HCT116 (cell line): Measurements from ENCODE around the gene ZFP92.

Experiments used
- CTCF ChIP-seq, 3 experiments: fragments of 200-600 bp in 1 of 3; sonication (generic) in 1 of 3; IDR thresholded peaks in 2 of 3; conservative IDR thresholded peaks in 1 of 3; 2 replicates each; pipeline ENCODE4 v1.5.1; 2012 to 2017; ENCODE audit warnings: low read depth in 2 of 3, low read length in 2 of 3, antibody characterized with exemption in 1 of 3, borderline replicate concordance in 1 of 3, control low read depth in 1 of 3, mild to moderate bottlenecking in 1 of 3, mixed read lengths in 1 of 3, mixed run types in 1 of 3, moderate library complexity in 1 of 3; ENCODE audit not compliant: insufficient read depth in 1 of 3
- EZH2 ChIP-seq: fragments of 200-600 bp; sonication (generic); IDR thresholded peaks from 2 replicates; pipeline ENCODE4 v1.6.1; 2017; ENCODE audit warnings: antibody characterized with exemption, mixed run types
- POLR2A ChIP-seq: IDR thresholded peaks from 2 replicates; pipeline ENCODE4 v1.7.0; 2011; ENCODE audit warnings: borderline replicate concordance; ENCODE audit not compliant: insufficient read depth, insufficient read length; ENCODE audit errors: extremely low read depth
- SRF ChIP-seq: IDR thresholded peaks from 2 replicates; pipeline ENCODE4 v1.6.1; 2012; ENCODE audit warnings: low read depth
- YY1 ChIP-seq: IDR thresholded peaks from 2 replicates; pipeline ENCODE4 v1.6.1; 2011; ENCODE audit warnings: low read length, low read depth, moderate library complexity, mild to moderate bottlenecking; ENCODE audit not compliant: insufficient replicate concordance; ENCODE audit errors: extremely low read depth
- TF ChIP-seq, protein P1 (sequence below): IDR thresholded peaks from 2 replicates; pipeline ENCODE4 v1.6.1; 2011; ENCODE audit warnings: mild to moderate bottlenecking, low read length, moderate library complexity; ENCODE audit not compliant: insufficient replicate concordance; ENCODE audit errors: extremely low read depth
- TF ChIP-seq, protein P2 (sequence below): IDR thresholded peaks from 2 replicates; pipeline ENCODE4 v1.6.1; 2012; ENCODE audit warnings: low read depth

- TF ChIP-seq CTCF (IDR thresholded peaks at IDR 0.05 in 2 of 3, conservative IDR thresholded peaks at IDR 0.05 in 1 of 3; ENCODE audit: borderline replicate concordance in 1 of 3, insufficient read depth in 1 of 3, low read depth in 2 of 3, low read length in 2 of 3) (no peak), EZH2 (no peak), YY1 (no peak), POLR2A (no peak), SRF (no peak)
- TF ChIP-seq, protein P1, sequence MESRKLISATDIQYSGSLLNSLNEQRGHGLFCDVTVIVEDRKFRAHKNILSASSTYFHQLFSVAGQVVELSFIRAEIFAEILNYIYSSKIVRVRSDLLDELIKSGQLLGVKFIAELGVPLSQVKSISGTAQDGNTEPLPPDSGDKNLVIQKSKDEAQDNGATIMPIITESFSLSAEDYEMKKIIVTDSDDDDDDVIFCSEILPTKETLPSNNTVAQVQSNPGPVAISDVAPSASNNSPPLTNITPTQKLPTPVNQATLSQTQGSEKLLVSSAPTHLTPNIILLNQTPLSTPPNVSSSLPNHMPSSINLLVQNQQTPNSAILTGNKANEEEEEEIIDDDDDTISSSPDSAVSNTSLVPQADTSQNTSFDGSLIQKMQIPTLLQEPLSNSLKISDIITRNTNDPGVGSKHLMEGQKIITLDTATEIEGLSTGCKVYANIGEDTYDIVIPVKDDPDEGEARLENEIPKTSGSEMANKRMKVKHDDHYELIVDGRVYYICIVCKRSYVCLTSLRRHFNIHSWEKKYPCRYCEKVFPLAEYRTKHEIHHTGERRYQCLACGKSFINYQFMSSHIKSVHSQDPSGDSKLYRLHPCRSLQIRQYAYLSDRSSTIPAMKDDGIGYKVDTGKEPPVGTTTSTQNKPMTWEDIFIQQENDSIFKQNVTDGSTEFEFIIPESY, result no peak
- TF ChIP-seq, protein P2, sequence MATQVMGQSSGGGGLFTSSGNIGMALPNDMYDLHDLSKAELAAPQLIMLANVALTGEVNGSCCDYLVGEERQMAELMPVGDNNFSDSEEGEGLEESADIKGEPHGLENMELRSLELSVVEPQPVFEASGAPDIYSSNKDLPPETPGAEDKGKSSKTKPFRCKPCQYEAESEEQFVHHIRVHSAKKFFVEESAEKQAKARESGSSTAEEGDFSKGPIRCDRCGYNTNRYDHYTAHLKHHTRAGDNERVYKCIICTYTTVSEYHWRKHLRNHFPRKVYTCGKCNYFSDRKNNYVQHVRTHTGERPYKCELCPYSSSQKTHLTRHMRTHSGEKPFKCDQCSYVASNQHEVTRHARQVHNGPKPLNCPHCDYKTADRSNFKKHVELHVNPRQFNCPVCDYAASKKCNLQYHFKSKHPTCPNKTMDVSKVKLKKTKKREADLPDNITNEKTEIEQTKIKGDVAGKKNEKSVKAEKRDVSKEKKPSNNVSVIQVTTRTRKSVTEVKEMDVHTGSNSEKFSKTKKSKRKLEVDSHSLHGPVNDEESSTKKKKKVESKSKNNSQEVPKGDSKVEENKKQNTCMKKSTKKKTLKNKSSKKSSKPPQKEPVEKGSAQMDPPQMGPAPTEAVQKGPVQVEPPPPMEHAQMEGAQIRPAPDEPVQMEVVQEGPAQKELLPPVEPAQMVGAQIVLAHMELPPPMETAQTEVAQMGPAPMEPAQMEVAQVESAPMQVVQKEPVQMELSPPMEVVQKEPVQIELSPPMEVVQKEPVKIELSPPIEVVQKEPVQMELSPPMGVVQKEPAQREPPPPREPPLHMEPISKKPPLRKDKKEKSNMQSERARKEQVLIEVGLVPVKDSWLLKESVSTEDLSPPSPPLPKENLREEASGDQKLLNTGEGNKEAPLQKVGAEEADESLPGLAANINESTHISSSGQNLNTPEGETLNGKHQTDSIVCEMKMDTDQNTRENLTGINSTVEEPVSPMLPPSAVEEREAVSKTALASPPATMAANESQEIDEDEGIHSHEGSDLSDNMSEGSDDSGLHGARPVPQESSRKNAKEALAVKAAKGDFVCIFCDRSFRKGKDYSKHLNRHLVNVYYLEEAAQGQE, result no peak
These were observed 22.6 kb downstream of the ZFP92 start for GRCh38 chrX:153433781-153434285.
